Measurements from ENCODE around the gene POLR1E.
A peak's percentile ranks its signal among the peaks of the same experiment; 100 is the strongest.

POLR1E gene

GRCh38 chr9:37455884-37456647 is 29.7 kb upstream of the POLR1E start:
- no peak for DNase-seq
- no peaks in the 10 kb centered on the region for H3K27me3 ChIP-seq (ENCODE audit: insufficient read depth, low read depth, severe bottlenecking)

GRCh38 chr9:37456817-37457216 is 28.9 kb upstream of the POLR1E start:
- Histone ChIP-seq H3K27me3 (ENCODE audit: insufficient read depth, low read depth, severe bottlenecking) (no peaks in the 10 kb centered on the region), H3K27ac (no peak overlapping the region), H3K36me3 (peaks cover 11% of the 10 kb centered on the region), H3K4me3 (ENCODE audit: low read depth, low read length) (no peak overlapping the region), H3K9me3 (ENCODE audit: severe bottlenecking) (peaks cover 3% of the 10 kb centered on the region)
- no peak for DNase-seq
- TF ChIP-seq CTCF (IDR thresholded peaks at IDR 0.05; ENCODE audit: low read depth, low read length): no peak

More at GRCh38 chr9:37455884-37456647, 29.7 kb upstream of the POLR1E start:
- Histone ChIP-seq H3K27ac (no peak overlapping the region), H3K36me3 (peaks cover 12% of the 10 kb centered on the region), H3K4me3 (ENCODE audit: low read depth, low read length) (no peak overlapping the region), H3K9me3 (ENCODE audit: severe bottlenecking) (peaks cover 3% of the 10 kb centered on the region)
- no peak for TF ChIP-seq CTCF (IDR thresholded peaks at IDR 0.05; ENCODE audit: low read depth, low read length)

- H3K9me3 ChIP-seq (ENCODE audit: severe bottlenecking): no peaks in the 10 kb centered on the region
- H3K36me3 ChIP-seq: peaks cover 9% of the 10 kb centered on the region
- H3K27ac ChIP-seq: peak overlapping the region; percentile 98
- no peaks in the 10 kb centered on the region for H3K27me3 ChIP-seq (ENCODE audit: insufficient read depth, low read depth, severe bottlenecking)
- DNase-seq: no peak
- TF ChIP-seq CTCF (IDR thresholded peaks at IDR 0.05; ENCODE audit: low read depth, low read length): no peak
- peak overlapping the region; percentile 55 for H3K4me3 ChIP-seq (ENCODE audit: low read depth, low read length)
These were observed 21.7 kb upstream of the POLR1E start for GRCh38 chr9:37464006-37464405.

GRCh38 chr9:37464426-37465248 is 21.1 kb upstream of the POLR1E start:
- DNase-seq: no peak
- no peak for TF ChIP-seq CTCF (IDR thresholded peaks at IDR 0.05; ENCODE audit: low read depth, low read length)
- no peaks in the 10 kb centered on the region for H3K27me3 ChIP-seq (ENCODE audit: insufficient read depth, low read depth, severe bottlenecking)

GRCh38 chr9:37465249-37466036 is 20.3 kb upstream of the POLR1E start, which contains the start of gene ZBTB5:
ZBTB5 (minus strand) TSS chr9:37465450; CDS start chr9:37442551, 22,899 bp downstream.
- H3K27me3 ChIP-seq (ENCODE audit: insufficient read depth, low read depth, severe bottlenecking): no peaks in the 10 kb centered on the region
- H3K36me3 ChIP-seq: peaks cover 9% of the 10 kb centered on the region
- H3K27ac ChIP-seq: peak within 1 kb of the TSS; percentile 98
- H3K4me3 ChIP-seq (ENCODE audit: low read depth, low read length): peak within 1 kb of the TSS; percentile 55
- H3K9me3 ChIP-seq (ENCODE audit: severe bottlenecking): no peaks in the 10 kb centered on the region
- peak; percentile 99 for DNase-seq
- no peak for TF ChIP-seq CTCF (IDR thresholded peaks at IDR 0.05; ENCODE audit: low read depth, low read length)

More at GRCh38 chr9:37464426-37465248, 21.1 kb upstream of the POLR1E start:
- Histone ChIP-seq H3K36me3 (peaks cover 9% of the 10 kb centered on the region), H3K27ac (peak overlapping the region; percentile 98), H3K9me3 (ENCODE audit: severe bottlenecking) (no peaks in the 10 kb centered on the region), H3K4me3 (ENCODE audit: low read depth, low read length) (peak overlapping the region; percentile 55)
